ENCODE results near the gene CDC25C.
A peak's percentile ranks its signal among the peaks of the same experiment; 100 is the strongest.

CDC25C gene

GRCh38 chr5:138340008-138340407 is 8.4 kb upstream of the CDC25C start:
- DNase-seq (ENCODE audit: low read depth, low spot score): no peak
- peak overlapping the region; percentile 80 for H3K4me3 ChIP-seq (ENCODE audit: low read depth, low read length)
- CTCF ChIA-PET: interaction anchor here (1.3 to 16.0 kb wide), 2 partner anchors 12 to 117 kb away, joined by 4 to 267 read pairs; partner anchors contain the start of gene KDM3B
- TF ChIP-seq CTCF (IDR thresholded peaks at IDR 0.05; ENCODE audit: insufficient read depth, low read length, missing control alignments): no peak
- POLR2A ChIA-PET: interaction anchor here (0.6 to 3.7 kb wide), 2 partner anchors 11 to 1268 kb away, joined by 3 to 121 read pairs; partner anchors contain the start of gene KDM3B

GRCh38 chr5:138339464-138339863 is 7.9 kb upstream of the CDC25C start:
- no peak for DNase-seq (ENCODE audit: low read depth, low spot score)
- POLR2A ChIA-PET: interaction anchor here (0.5 to 3.7 kb wide), 3 partner anchors 11 to 1269 kb away, joined by 3 to 121 read pairs (median 3); partner anchors contain the start of gene KDM3B
- TF ChIP-seq CTCF (IDR thresholded peaks at IDR 0.05; ENCODE audit: insufficient read depth, low read length, missing control alignments): no peak
- H3K4me3 ChIP-seq (ENCODE audit: low read depth, low read length): peak overlapping the region; percentile 80
- CTCF ChIA-PET: interaction anchor here (0.7 to 16.0 kb wide), 3 partner anchors 13 to 159 kb away, joined by 4 to 267 read pairs (median 4); partner anchors contain the start of gene KDM3B

GRCh38 chr5:138339091-138339456 is 7.5 kb upstream of the CDC25C start:
- POLR2A ChIA-PET: interaction anchor here (0.5 to 3.7 kb wide), 3 partner anchors 12 to 857 kb away, joined by 3 to 121 read pairs (median 3); partner anchors contain the start of gene KDM3B
- H3K4me3 ChIP-seq (ENCODE audit: low read depth, low read length): peak overlapping the region; percentile 80
- no peak for TF ChIP-seq CTCF (IDR thresholded peaks at IDR 0.05; ENCODE audit: insufficient read depth, low read length, missing control alignments)
- CTCF ChIA-PET: interaction anchor here (0.7 to 16.0 kb wide), 3 partner anchors 13 to 158 kb away, joined by 4 to 267 read pairs (median 4); partner anchors contain the start of gene KDM3B
- no peak for DNase-seq (ENCODE audit: low read depth, low spot score)

GRCh38 chr5:138338411-138339090 is 6.9 kb upstream of the CDC25C start:
- ChIA-PET CTCF (interaction anchor here (0.7 to 16.0 kb wide), 4 partner anchors 14 to 158 kb away, joined by 4 to 267 read pairs (median 4); partner anchors contain the start of gene KDM3B), POLR2A (interaction anchor here (0.6 to 3.7 kb wide), 13 partner anchors 10 to 171 kb away, joined by 3 to 121 read pairs (median 3); partner anchors contain the start of genes CDC23, EGR1, KDM3B and KIF20A)
- no peak for DNase-seq (ENCODE audit: low read depth, low spot score)
- peak overlapping the region; percentile 80 for H3K4me3 ChIP-seq (ENCODE audit: low read depth, low read length)
- no peak for TF ChIP-seq CTCF (IDR thresholded peaks at IDR 0.05; ENCODE audit: insufficient read depth, low read length, missing control alignments)

GRCh38 chr5:138337685-138338410 is 6.2 kb upstream of the CDC25C start, which contains the start of gene FAM53C:
Gene FAM53C (plus strand): TSS chr5:138338266. CDS start chr5:138341336, 3,070 bp downstream.
- peak; percentile 52 for DNase-seq (ENCODE audit: low read depth, low spot score)
- TF ChIP-seq CTCF (IDR thresholded peaks at IDR 0.05; ENCODE audit: insufficient read depth, low read length, missing control alignments): no peak
- peak within 1 kb of the TSS; percentile 80 for H3K4me3 ChIP-seq (ENCODE audit: low read depth, low read length)
- ChIA-PET POLR2A (interaction anchor here (0.5 to 3.7 kb wide), 16 partner anchors 10 to 171 kb away, joined by 3 to 121 read pairs (median 3); partner anchors contain the start of genes CDC23, EGR1, KDM3B and KIF20A), CTCF (interaction anchor here (1.1 to 16.0 kb wide), 2 partner anchors 14 to 125 kb away, joined by 4 to 267 read pairs; partner anchors contain the start of gene KDM3B)
